HCT116 (cell line): ENCODE measurements around the gene BRD7. TPM values are rescaled to one million over a fixed set of nuclear protein-coding genes. Genes with fewer than 3 reads are reported as not detected.

Source experiments
- ATAC-seq: fragments of 200-7000 bp; cut with Tn5 transposase; 2 replicates; pipeline ENCODE4 v1.9.1; 2020; ENCODE audit warnings: mild to moderate bottlenecking, moderate library complexity
- BruUV-seq: library from RNA; stranded (reverse); fragments of 400-500 nt; replicated peaks from 2 replicates; lab custom pipeline; 2021; lab: Mats Ljungman, UMichigan
- CTCF ChIA-PET: fragments of 300-600 bp; sonication (Branson Sonifier 250); formaldehyde crosslinking; loops from one replicate; lab custom pipeline; 2021; ENCODE audit warnings: antibody characterized with exemption; lab: Charles Lee
- POLR2A ChIA-PET: fragments of 300-600, 350-600 bp; sonication (Branson Sonifier 250); formaldehyde crosslinking; loops from one replicate; lab custom pipeline; 2021; ENCODE audit warnings: antibody characterized with exemption; lab: Charles Lee
- RAD21 ChIA-PET, 2 experiments: fragments of 300-600 bp; sonication (Branson Sonifier 250); formaldehyde crosslinking; loops; one replicate each; lab custom pipeline; 2023; ENCODE audit warnings: low total read pairs in 2 of 2; ENCODE audit not compliant: uncharacterized antibody in 2 of 2, unreplicated experiment in 2 of 2, low non-redundant PET in 1 of 2; lab: Charles Lee
- DNase-seq: peaks from one replicate; pipeline ENCODE4 v3.0.0-alpha.2; 2010; ENCODE audit warnings: low read depth, low spot score
- H2AFZ ChIP-seq: fragments of 200-600 bp; shearing (Covaris generic), sonication (generic); 2 replicates; pipeline ENCODE4 v1.6.1; 2017; ENCODE audit warnings: low read depth, mixed run types, mixed read lengths, antibody characterized with exemption, low read length; ENCODE audit not compliant: poor library complexity, severe bottlenecking
- H3K27ac ChIP-seq: 2 replicates; pipeline ENCODE4 v1.5.1; 2012; ENCODE audit warnings: low read depth, low read length
- H3K27me3 ChIP-seq: fragments of 200-600 bp; sonication (generic); 2 replicates; pipeline ENCODE4 v1.6.1; 2016; ENCODE audit warnings: mixed run types, low read length, mixed read lengths; ENCODE audit not compliant: insufficient read depth
- H3K36me3 ChIP-seq, 2 experiments: fragments of 200-500 bp in 1 of 2; fragments of 200-600 bp in 1 of 2; sonication (Bioruptor generic) in 1 of 2; sonication (generic) in 1 of 2; 2 replicates each; pipeline versions ENCODE4 v1.5.1 to v1.6.1; 2014 to 2016; ENCODE audit warnings: low read length in 2 of 2, inconsistent platforms in 1 of 2, mixed read lengths in 1 of 2, mixed run types in 1 of 2; ENCODE audit not compliant: insufficient read depth in 2 of 2, control insufficient read depth in 1 of 2
- H3K4me1 ChIP-seq, 2 experiments: fragments of 200-600 bp in 1 of 2; sonication (generic) in 1 of 2; 2 replicates each; pipeline versions ENCODE4 v1.5.1 to v1.6.1; 2012 to 2017; ENCODE audit warnings: low read length in 2 of 2, inconsistent platforms in 1 of 2, mild to moderate bottlenecking in 1 of 2, mixed read lengths in 1 of 2, mixed run types in 1 of 2, moderate library complexity in 1 of 2; ENCODE audit not compliant: insufficient read depth in 2 of 2, control insufficient read depth in 1 of 2
- H3K4me2 ChIP-seq: fragments of 200-600 bp; sonication (generic); 2 replicates; pipeline ENCODE4 v1.6.1; 2017; ENCODE audit warnings: mixed run types, low read length, mixed read lengths
- H3K4me3 ChIP-seq, 2 experiments: fragments of 200-600 bp in 1 of 2; sonication (generic) in 1 of 2; replicated peaks in 1 of 2; 2 replicates each; pipeline ENCODE4 v1.5.1; 2011 to 2016; ENCODE audit warnings: low read length in 2 of 2, control low read depth in 1 of 2, low read depth in 1 of 2, mild to moderate bottlenecking in 1 of 2, mixed read lengths in 1 of 2, mixed run types in 1 of 2
- H3K79me2 ChIP-seq: fragments of 200-600 bp; sonication (generic); 2 replicates; pipeline ENCODE4 v1.6.1; 2017; ENCODE audit warnings: mild to moderate bottlenecking, mixed run types, low read length, moderate library complexity, mixed read lengths; ENCODE audit not compliant: insufficient read depth
- H3K9ac ChIP-seq: fragments of 200-600 bp; sonication (generic); 2 replicates; pipeline ENCODE4 v1.6.1; 2016; ENCODE audit warnings: low read length, mixed read lengths
- H3K9me2 ChIP-seq: fragments of 200-600 bp; sonication (generic), shearing (Covaris generic); 2 replicates; pipeline ENCODE4 v1.6.1; 2017; ENCODE audit warnings: mixed run types, mild to moderate bottlenecking, moderate library complexity; ENCODE audit not compliant: insufficient read depth
- H3K9me3 ChIP-seq, 2 experiments: fragments of 200-500 bp in 1 of 2; fragments of 200-600 bp in 1 of 2; sonication (Bioruptor generic) in 1 of 2; sonication (generic) in 1 of 2; 2 replicates each; pipeline ENCODE4 v1.6.1; 2014 to 2017; ENCODE audit warnings: low read length in 2 of 2, mixed read lengths in 2 of 2, inconsistent platforms in 1 of 2, low read depth in 1 of 2, mild to moderate bottlenecking in 1 of 2, mixed run types in 1 of 2, moderate library complexity in 1 of 2; ENCODE audit not compliant: control insufficient read depth in 1 of 2, insufficient read depth in 1 of 2
- H4K20me1 ChIP-seq: fragments of 200-600 bp; sonication (generic), shearing (Covaris generic); 2 replicates; pipeline ENCODE4 v1.6.1; 2017; ENCODE audit warnings: mixed run types, mild to moderate bottlenecking, moderate library complexity; ENCODE audit not compliant: insufficient read depth
- CBX3 ChIP-seq: IDR thresholded peaks from 2 replicates; pipeline ENCODE4 v1.6.1; 2012; ENCODE audit warnings: low read depth
- EZH2 ChIP-seq: fragments of 200-600 bp; sonication (generic); IDR thresholded peaks from 2 replicates; pipeline ENCODE4 v1.6.1; 2017; ENCODE audit warnings: antibody characterized with exemption, mixed run types
- EZH2phosphoT487 ChIP-seq: fragments of 200-600 bp; IDR thresholded peaks from 2 replicates; pipeline ENCODE4 v1.6.1; 2018; ENCODE audit warnings: antibody characterized with exemption, borderline replicate concordance
- FOSL1 ChIP-seq: IDR thresholded peaks from 2 replicates; pipeline ENCODE4 v1.6.1; 2012; ENCODE audit warnings: low read depth
- POLR2A ChIP-seq: IDR thresholded peaks from 2 replicates; pipeline ENCODE4 v1.7.0; 2011; ENCODE audit warnings: borderline replicate concordance; ENCODE audit not compliant: insufficient read depth, insufficient read length; ENCODE audit errors: extremely low read depth
- POLR2AphosphoS5 ChIP-seq: IDR thresholded peaks from 2 replicates; pipeline ENCODE4 v1.6.1; 2011; ENCODE audit warnings: mild to moderate bottlenecking, low read depth, low read length, moderate library complexity
- RAD21 ChIP-seq: IDR thresholded peaks from 2 replicates; pipeline ENCODE4 v1.6.1; 2012; ENCODE audit warnings: low read depth, mild to moderate bottlenecking
- SRF ChIP-seq: IDR thresholded peaks from 2 replicates; pipeline ENCODE4 v1.6.1; 2012; ENCODE audit warnings: low read depth
- YY1 ChIP-seq: IDR thresholded peaks from 2 replicates; pipeline ENCODE4 v1.6.1; 2011; ENCODE audit warnings: low read length, low read depth, moderate library complexity, mild to moderate bottlenecking; ENCODE audit not compliant: insufficient replicate concordance; ENCODE audit errors: extremely low read depth
- ZFX ChIP-seq: fragments of 450-650 bp; IDR thresholded peaks from 2 replicates; pipeline ENCODE4 v1.6.1; 2017
- ZNF274 ChIP-seq: fragments of 200-500 bp; sonication (Bioruptor generic); IDR thresholded peaks from 2 replicates; pipeline ENCODE4 v1.6.1; 2014; ENCODE audit warnings: mild to moderate bottlenecking, low read depth, low read length, inconsistent platforms
- intact Hi-C: fragments of 100-400 bp; cut with micrococcal nuclease; formaldehyde crosslinking; loops from 2 replicates; pipeline ENCODE4 v1.10.0; 2022
- total RNA-seq: library from RNA; stranded (reverse); gene quantifications from one replicate; pipeline ENCODE4 v1.2.1, GENCODE V29; 2021; ENCODE audit not compliant: unreplicated experiment
- TF ChIP-seq, protein P1 (sequence below): IDR thresholded peaks from 2 replicates; pipeline ENCODE4 v1.6.1; 2012; ENCODE audit warnings: low read depth
- TF ChIP-seq, protein P2 (sequence below), 3 experiments: fragments of 200-600 bp in 1 of 3; sonication (generic) in 1 of 3; IDR thresholded peaks in 2 of 3; conservative IDR thresholded peaks in 1 of 3; 2 replicates each; pipeline ENCODE4 v1.5.1; 2012 to 2017; ENCODE audit warnings: low read depth in 2 of 3, low read length in 2 of 3, antibody characterized with exemption in 1 of 3, borderline replicate concordance in 1 of 3, control low read depth in 1 of 3, mild to moderate bottlenecking in 1 of 3, mixed read lengths in 1 of 3, mixed run types in 1 of 3, moderate library complexity in 1 of 3; ENCODE audit not compliant: insufficient read depth in 1 of 3

Gene BRD7
- total RNA-seq, 1 experiment from 2014 or later: 85.4 TPM

DNA sequence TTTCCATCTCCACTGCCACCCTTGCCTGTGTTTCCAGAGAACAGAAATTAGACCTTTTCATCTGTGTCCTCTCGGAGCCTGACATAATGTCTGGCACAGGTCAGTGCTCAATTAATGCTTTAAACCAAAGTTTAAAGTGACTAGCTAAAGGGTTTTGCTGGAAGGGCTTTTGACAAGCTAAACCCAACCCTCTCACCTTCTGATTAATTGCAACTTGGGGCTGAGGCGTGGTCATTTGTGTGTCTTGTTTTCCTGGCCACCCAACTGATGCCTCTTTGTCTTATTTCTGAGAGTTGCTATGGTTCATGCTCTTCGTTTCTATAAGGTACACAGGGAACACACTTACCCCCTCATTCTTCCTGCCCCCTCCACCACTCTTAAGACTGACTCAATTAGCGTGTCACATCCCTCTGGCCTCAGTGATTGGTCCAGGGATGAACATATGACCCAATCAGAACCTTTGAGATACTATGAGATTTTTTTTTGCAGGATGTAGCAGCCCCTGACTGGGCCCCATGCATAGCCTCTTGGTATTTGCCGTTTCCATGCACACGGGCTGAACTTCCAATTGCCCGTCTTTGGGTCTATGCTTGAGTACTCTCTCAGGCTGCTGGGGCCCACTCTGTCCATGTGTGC is 15.8 kb upstream of the BRD7 start (continued):
- no peak for TF ChIP-seq EZH2
- no peak for TF ChIP-seq POLR2A
- TF ChIP-seq ZNF274: no peak
- TF ChIP-seq SRF: no peak
- no peak for TF ChIP-seq CBX3
- TF ChIP-seq RAD21: no peak
- TF ChIP-seq EZH2phosphoT487: no peak
- TF ChIP-seq POLR2AphosphoS5: no peak
- TF ChIP-seq, protein P1, sequence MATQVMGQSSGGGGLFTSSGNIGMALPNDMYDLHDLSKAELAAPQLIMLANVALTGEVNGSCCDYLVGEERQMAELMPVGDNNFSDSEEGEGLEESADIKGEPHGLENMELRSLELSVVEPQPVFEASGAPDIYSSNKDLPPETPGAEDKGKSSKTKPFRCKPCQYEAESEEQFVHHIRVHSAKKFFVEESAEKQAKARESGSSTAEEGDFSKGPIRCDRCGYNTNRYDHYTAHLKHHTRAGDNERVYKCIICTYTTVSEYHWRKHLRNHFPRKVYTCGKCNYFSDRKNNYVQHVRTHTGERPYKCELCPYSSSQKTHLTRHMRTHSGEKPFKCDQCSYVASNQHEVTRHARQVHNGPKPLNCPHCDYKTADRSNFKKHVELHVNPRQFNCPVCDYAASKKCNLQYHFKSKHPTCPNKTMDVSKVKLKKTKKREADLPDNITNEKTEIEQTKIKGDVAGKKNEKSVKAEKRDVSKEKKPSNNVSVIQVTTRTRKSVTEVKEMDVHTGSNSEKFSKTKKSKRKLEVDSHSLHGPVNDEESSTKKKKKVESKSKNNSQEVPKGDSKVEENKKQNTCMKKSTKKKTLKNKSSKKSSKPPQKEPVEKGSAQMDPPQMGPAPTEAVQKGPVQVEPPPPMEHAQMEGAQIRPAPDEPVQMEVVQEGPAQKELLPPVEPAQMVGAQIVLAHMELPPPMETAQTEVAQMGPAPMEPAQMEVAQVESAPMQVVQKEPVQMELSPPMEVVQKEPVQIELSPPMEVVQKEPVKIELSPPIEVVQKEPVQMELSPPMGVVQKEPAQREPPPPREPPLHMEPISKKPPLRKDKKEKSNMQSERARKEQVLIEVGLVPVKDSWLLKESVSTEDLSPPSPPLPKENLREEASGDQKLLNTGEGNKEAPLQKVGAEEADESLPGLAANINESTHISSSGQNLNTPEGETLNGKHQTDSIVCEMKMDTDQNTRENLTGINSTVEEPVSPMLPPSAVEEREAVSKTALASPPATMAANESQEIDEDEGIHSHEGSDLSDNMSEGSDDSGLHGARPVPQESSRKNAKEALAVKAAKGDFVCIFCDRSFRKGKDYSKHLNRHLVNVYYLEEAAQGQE: no peak

DNA sequence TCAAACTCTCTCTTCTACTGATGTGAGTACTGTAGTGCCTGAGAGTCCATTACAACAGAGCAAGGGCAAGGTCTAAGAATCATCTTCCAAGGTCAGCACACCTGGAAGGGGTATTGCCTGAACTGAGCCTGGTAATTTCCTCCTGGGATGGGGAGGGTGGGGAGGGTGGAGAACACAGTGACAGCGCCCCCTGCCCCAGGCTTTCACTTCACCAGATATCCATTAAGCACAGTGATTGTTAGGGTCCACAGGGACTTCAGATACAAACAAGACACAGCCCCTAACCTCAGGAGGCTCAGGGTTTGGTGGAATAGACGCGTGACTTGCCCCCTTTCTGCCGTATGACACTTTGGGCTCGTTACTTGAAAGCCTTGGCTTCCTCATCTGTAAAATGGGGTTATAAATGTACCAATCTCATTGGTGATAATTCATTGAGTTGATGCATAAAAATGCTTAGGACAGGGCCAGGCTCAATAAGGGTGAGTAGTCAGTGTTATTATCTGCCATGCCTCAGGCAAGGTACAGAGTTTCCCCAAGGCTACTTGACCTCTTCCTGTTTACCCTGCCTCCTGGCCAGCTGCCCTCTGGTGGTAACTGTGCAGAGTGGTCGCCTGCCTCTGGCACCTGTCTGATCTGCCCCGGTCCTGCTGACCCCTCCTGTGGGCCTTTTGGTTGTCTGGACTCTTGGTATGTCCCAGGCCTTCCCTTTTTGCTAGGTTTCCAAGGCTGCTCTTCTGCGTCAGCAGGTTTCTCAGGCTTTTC is 13.1 kb upstream of the BRD7 start:
- H2AFZ ChIP-seq: no peak overlapping the region
- H4K20me1 ChIP-seq: no peaks in the 10 kb centered on the region
- TF ChIP-seq ZFX (no peak), ZNF274 (no peak), FOSL1 (no peak), POLR2A (no peak), YY1 (no peak), RAD21 (0 out of 2 replicates have a peak, but pooled peaks have one; percentile 7), POLR2AphosphoS5 (no peak), EZH2phosphoT487 (no peak), SRF (no peak)
- TF ChIP-seq, protein P2, sequence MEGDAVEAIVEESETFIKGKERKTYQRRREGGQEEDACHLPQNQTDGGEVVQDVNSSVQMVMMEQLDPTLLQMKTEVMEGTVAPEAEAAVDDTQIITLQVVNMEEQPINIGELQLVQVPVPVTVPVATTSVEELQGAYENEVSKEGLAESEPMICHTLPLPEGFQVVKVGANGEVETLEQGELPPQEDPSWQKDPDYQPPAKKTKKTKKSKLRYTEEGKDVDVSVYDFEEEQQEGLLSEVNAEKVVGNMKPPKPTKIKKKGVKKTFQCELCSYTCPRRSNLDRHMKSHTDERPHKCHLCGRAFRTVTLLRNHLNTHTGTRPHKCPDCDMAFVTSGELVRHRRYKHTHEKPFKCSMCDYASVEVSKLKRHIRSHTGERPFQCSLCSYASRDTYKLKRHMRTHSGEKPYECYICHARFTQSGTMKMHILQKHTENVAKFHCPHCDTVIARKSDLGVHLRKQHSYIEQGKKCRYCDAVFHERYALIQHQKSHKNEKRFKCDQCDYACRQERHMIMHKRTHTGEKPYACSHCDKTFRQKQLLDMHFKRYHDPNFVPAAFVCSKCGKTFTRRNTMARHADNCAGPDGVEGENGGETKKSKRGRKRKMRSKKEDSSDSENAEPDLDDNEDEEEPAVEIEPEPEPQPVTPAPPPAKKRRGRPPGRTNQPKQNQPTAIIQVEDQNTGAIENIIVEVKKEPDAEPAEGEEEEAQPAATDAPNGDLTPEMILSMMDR (IDR thresholded peaks at IDR 0.05 in 2 of 3, conservative IDR thresholded peaks at IDR 0.05 in 1 of 3; ENCODE audit: borderline replicate concordance in 1 of 3, insufficient read depth in 1 of 3, low read depth in 2 of 3, low read length in 2 of 3): peak in 2 of 3 experiments; percentile 42; a peak in 4 of 6 replicates
- CTCF ChIA-PET: no interaction called here
- H3K4me2 ChIP-seq: no peak overlapping the region
- POLR2A ChIA-PET: no interaction called here
- H3K9ac ChIP-seq: no peak overlapping the region
- H3K9me3 ChIP-seq: no peaks in the 10 kb centered on the region
- intact Hi-C loops: no loop called here
- H3K4me3 ChIP-seq: no peak overlapping the region
- no peaks in the 10 kb centered on the region for H3K79me2 ChIP-seq
- ATAC-seq (peak; percentile 73), DNase-seq (no peak)
- peaks cover 0 to 6% of the 10 kb centered on the region in 2 experiments; a peak in 1 of 4 replicates for H3K4me1 ChIP-seq
- no TSS peak for BruUV-seq
- H3K27ac ChIP-seq: no peak overlapping the region
- H3K36me3 ChIP-seq: no peaks in the 10 kb centered on the region
- H3K9me2 ChIP-seq: no peaks in the 10 kb centered on the region
- no peaks in the 10 kb centered on the region for H3K27me3 ChIP-seq
- RAD21 ChIA-PET: no interaction called here
